Heart right ventricle (tissue), 16 donors: Measurements from ENCODE around the gene RSPH9. TPM values are rescaled to one million over a fixed set of nuclear protein-coding genes. Genes with fewer than 3 reads are reported as not detected.
"Not testable (repeated sequence)": the region's sequence is repeated elsewhere in the genome, so short reads cannot be mapped to it uniquely, and the experiment has no call there.

Experiments used
- ATAC-seq, 8 donors: fragments of 200-7000 bp; cut with Tn5 transposase; one replicate each; pipeline ENCODE4 v1.9.1; 2020; ENCODE audit warnings: mild to moderate bottlenecking in 8 of 8, moderate library complexity in 8 of 8, moderate number of reproducible peaks in 1 of 8
- DNase-seq, 2 donors: peaks; one replicate each; pipeline ENCODE4 v3.0.0-alpha.2; 2020
- H3K27ac ChIP-seq, 10 donors: fragments of 200-600 bp; sonication (generic) in 2 of 10; one replicate each; pipeline versions ENCODE4 v1.5.0 to v1.8.0; 2020 to 2022; ENCODE audit warnings: mild to moderate bottlenecking in 3 of 10
- H3K27me3 ChIP-seq, 7 donors: fragments of 200-600 bp; one replicate each; pipeline ENCODE4 v1.8.0; 2021 to 2022; ENCODE audit warnings: mild to moderate bottlenecking in 2 of 7
- H3K36me3 ChIP-seq, 9 donors: fragments of 200-600 bp; sonication (generic) in 1 of 9; one replicate each; pipeline versions ENCODE4 v1.5.0 to v1.8.0; 2020 to 2022; ENCODE audit warnings: mild to moderate bottlenecking in 2 of 9
- H3K4me1 ChIP-seq, 9 donors: fragments of 200-600 bp; sonication (generic) in 1 of 9; one replicate each; pipeline versions ENCODE4 v1.5.0 to v1.8.0; 2020 to 2022; ENCODE audit warnings: mild to moderate bottlenecking in 4 of 9
- H3K4me3 ChIP-seq, 10 donors: fragments of 200-600 bp; sonication (generic) in 2 of 10; one replicate each; pipeline versions ENCODE4 v1.5.0 to v1.8.0; 2020 to 2022; ENCODE audit warnings: mild to moderate bottlenecking in 7 of 10, moderate library complexity in 2 of 10
- H3K9me3 ChIP-seq, 11 donors: fragments of 200-600 bp in 10 of 11; sonication (generic) in 2 of 11; one replicate each; pipeline versions ENCODE4 v1.5.0 to v1.8.0; 2013 to 2022; ENCODE audit warnings: mild to moderate bottlenecking in 2 of 11, control low read depth in 1 of 11, moderate library complexity in 1 of 11
- WGBS, 2 donors: extraction: QIAGEN DNeasy Blood & Tissue Kit; methylation state at CpG; one replicate each; pipeline ENCODE4 v1.1.7; 2013; ENCODE audit warnings: inconsistent platforms in 1 of 2; 5-methylcytosine and 5-hydroxymethylcytosine counted together
- intact Hi-C, 10 donors: fragments of 100-400 bp; cut with DNase I; formaldehyde crosslinking; loops; one replicate each; pipeline versions ENCODE4 v1.11.1 to v1.14.2; 2022
- polyA plus RNA-seq, 2 donors: library from polyadenylated mRNA; stranded (reverse); fragments of 200-250 nt; gene quantifications; one replicate each; pipeline ENCODE4 v1.2.3, GENCODE V29; 2013
- total RNA-seq, 10 donors: library from RNA; stranded (reverse); fragmentation: NEBNext Ultra II Directional in 3 of 10; extraction: Animal tissue kit (Norgen Biotek cat#: 25700) in 3 of 10; gene quantifications; one replicate each; pipeline versions ENCODE4 v1.2.1 to v1.2.4, GENCODE V29; 2021 to 2023
- TF ChIP-seq, protein P1 (sequence below), 9 donors: fragments of 200-600 bp; sonication (generic) in 2 of 9; IDR thresholded peaks; one replicate each; pipeline versions ENCODE4 v1.5.0 to v1.8.0; 2021 to 2022; ENCODE audit warnings: antibody characterized with exemption in 9 of 9, mild to moderate bottlenecking in 5 of 9, moderate library complexity in 1 of 9
- donor health status: Arrhythmogenic right ventricular cardiomyopathy.
- donor health status: ischemic (EF 13 %, LVEDD 7.1; RV severe dilation, severe dysfunction).
- donor health status: healthy with polysubstance abuse.
- donor health status: DM: no; HTN: yes; CAD: no.
- donor health status: DM: no; HTN: no; CAD: no.
- donor health status: ischemic (EF 25% LVEDD 6.9; RV normal size, moderate dysfunction).
- donor health status: ischemic (EF 25% LVEDD 5.7; RV mildly dilated, moderate dysfunction).
- donor health status: healthy.
- donor health status: DM: yes; HTN: yes; CAD: no.
- donor health status: Ischemic cardiomyopathy.
- donor health status: ischemic (EF 35%, LVEDD 5.7; RV mildly dilated, moderate dysfunction).
- donor health status: nonischemic (EF 11% LVEDD 7.7; RV severe dilation, severe dysfunction).
- donor health status: DM: yes; HTN: yes; CAD: no.
- donor health status: PGD.
- donor health status: ischemic (EF 29% LVEDD 5.4; RV normal size, mild dysfunction).
- donor health status: nonischemic (EF 23%, LVEDD 6.1; RV moderate dilation, normal function).

The RSPH9 gene
- total and polyA plus RNA-seq, 12 donors: 0.09 to 0.45 (median 0.13) TPM; not detected in 5

DNA sequence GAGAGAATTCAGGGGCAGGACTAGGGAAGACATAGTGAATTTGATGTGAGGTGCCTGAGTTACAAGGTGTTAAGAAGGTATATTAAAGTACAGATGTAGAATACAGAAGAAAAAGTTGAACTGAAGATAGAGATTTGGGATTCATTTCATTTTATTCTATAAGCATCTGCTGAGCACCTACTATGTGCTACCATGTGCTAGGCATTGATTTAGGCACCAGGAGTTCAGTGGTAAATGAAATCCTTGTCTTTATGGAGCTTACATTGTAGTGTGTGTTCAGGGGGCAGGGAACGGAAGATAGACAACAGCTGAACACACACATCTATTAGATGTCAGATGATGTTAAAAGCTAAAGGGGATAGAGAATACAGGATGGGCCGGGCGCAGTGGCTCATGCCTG lies 2.8 kb downstream of the RSPH9 start:
- ATAC-seq (no peak), DNase-seq (no peak)
- Histone ChIP-seq H3K4me3 (no peak overlapping the region), H3K36me3 (peaks cover 0 to 10% (median 0%) of the 10 kb centered on the region in 9 donors), H3K4me1 (peaks cover 0 to 15% (median 12%) of the 10 kb centered on the region in 9 donors), H3K9me3 (no peaks in the 10 kb centered on the region), H3K27ac (no peak overlapping the region), H3K27me3 (no peaks in the 10 kb centered on the region)
- intact Hi-C loops: no loop called here
- 88 to 100% methylated on average over 3 of the region's 3 CpGs for WGBS, 2 donors
- TF ChIP-seq, protein P1, sequence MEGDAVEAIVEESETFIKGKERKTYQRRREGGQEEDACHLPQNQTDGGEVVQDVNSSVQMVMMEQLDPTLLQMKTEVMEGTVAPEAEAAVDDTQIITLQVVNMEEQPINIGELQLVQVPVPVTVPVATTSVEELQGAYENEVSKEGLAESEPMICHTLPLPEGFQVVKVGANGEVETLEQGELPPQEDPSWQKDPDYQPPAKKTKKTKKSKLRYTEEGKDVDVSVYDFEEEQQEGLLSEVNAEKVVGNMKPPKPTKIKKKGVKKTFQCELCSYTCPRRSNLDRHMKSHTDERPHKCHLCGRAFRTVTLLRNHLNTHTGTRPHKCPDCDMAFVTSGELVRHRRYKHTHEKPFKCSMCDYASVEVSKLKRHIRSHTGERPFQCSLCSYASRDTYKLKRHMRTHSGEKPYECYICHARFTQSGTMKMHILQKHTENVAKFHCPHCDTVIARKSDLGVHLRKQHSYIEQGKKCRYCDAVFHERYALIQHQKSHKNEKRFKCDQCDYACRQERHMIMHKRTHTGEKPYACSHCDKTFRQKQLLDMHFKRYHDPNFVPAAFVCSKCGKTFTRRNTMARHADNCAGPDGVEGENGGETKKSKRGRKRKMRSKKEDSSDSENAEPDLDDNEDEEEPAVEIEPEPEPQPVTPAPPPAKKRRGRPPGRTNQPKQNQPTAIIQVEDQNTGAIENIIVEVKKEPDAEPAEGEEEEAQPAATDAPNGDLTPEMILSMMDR (IDR thresholded peaks at IDR 0.05): no peak

DNA sequence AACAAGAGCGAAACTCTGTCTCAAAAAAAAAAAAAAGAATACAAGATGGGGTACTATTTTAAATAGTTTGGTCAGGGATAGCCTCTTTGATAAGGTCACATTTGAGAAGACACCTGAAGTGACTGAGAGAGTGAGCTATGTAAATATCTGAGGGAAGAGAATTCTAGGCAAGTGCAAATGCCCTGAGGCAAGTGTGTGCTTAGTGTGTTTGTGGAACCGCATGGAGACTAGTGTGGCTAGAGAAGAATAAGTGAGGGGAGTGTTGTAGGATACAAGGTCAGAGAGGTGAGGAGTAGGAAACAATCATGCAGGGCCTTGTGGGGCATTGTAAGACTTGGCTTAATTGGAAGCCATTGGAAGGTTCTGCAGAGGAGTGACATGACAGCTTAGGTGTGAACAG lies 3.4 kb downstream of the RSPH9 start:
- DNase-seq: no peak
- Histone ChIP-seq H3K4me3 (no peak overlapping the region), H3K27me3 (no peaks in the 10 kb centered on the region), H3K9me3 (no peaks in the 10 kb centered on the region), H3K36me3 (peaks cover 0 to 3% (median 0%) of the 10 kb centered on the region in 9 donors), H3K27ac (no peak overlapping the region), H3K4me1 (peaks cover 0 to 15% (median 12%) of the 10 kb centered on the region in 9 donors)
- 95 to 97% methylated on average over 2 of the region's 2 CpGs for WGBS, 2 donors
- intact Hi-C loops: no loop called here
- TF ChIP-seq, protein P1 (IDR thresholded peaks at IDR 0.05): no peak
- ATAC-seq: no peak

DNA sequence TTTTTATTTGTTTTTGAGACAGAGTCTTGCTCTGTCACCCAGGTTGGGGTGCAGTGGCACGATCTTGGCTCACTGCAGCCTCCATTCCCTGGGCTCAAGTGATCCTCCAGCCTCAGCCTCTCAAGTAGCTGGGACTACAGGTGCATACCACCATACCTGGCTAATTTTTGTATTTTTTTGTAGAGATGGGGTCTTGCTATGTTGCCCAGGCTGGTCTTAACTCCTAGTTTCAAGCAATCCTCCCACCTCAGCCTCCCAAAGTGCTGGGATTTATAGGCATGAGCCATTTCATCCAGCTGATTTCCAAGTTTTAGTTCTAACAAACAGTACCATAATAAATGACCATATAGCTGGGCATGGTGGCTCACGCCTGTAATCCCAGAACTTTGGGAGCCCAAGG lies 8.0 kb downstream of the RSPH9 start:
- intact Hi-C loops, H3K4me3 ChIP-seq, DNase-seq, H3K4me1 ChIP-seq, ATAC-seq, H3K36me3 ChIP-seq, H3K27me3 ChIP-seq, H3K9me3 ChIP-seq: not testable (repeated sequence)
- peak overlapping the region in 5 of 10 donors; percentile 45 to 68 (median 56) for H3K27ac ChIP-seq
- 96 to 100% methylated on average over 2 of the region's 2 CpGs for WGBS, 2 donors

DNA sequence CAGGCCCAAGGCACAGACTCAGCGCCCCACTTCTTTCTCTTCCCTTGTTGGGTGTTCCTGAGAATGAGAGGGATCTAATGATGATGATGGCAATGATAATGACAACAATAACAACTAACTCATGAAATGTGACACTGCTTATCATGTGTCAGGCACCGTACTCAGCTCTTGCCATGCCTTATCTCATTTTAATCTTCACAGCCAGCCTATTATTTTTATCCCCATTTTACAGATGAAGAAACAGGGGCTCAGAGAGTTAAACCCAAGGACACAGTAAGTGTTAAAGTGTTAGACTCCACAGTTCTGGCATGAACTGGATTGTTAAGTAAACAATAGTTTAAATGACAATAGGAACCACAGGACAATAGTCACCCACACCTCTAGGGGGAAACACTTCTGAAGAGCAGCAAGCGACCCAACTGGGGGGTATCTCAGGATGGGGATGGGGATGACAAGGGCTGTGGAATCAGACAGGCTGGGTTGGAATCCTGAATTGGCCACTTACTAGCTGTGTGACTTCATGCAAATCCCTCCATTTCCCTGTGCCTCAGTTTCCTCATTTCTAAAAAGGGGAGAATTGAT lies 12.5 kb downstream of the RSPH9 start:
- H3K36me3 ChIP-seq: peaks cover 0 to 7% (median 0%) of the 10 kb centered on the region in 9 donors
- no peak overlapping the region for H3K27ac ChIP-seq
- no peak for ATAC-seq
- H3K9me3 ChIP-seq: peaks cover 0 to 8% (median 0%) of the 10 kb centered on the region in 11 donors
- peaks cover 0 to 3% (median 0%) of the 10 kb centered on the region in 9 donors for H3K4me1 ChIP-seq
- WGBS, 2 donors: 80 to 87% methylated on average over 3 of the region's 3 CpGs
- H3K27me3 ChIP-seq: no peaks in the 10 kb centered on the region
- DNase-seq: no peak
- H3K4me3 ChIP-seq: no peak overlapping the region
- intact Hi-C loops: no loop called here
- TF ChIP-seq, protein P1 (IDR thresholded peaks at IDR 0.05): no peak

DNA sequence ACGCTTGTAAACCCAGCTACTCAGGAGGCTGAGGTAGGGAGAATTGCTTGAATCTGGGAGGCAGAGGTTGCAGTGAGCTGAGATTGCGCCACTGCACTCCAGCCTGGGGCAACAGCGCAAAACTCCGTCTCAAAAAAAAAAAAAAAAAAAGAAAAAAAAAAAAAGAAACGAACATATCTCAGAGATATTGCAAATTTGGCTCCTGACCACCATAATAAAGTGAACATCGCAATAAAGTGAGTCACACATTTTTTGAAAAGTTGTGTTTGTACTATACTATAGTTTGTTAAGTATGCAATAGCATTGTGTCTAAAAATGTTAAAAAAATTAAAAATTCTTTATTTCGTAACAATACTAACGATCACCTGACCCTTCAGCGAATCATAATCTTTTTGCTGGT lies 13.3 kb downstream of the RSPH9 start:
- H3K27ac ChIP-seq: no peak overlapping the region
- TF ChIP-seq, protein P1 (IDR thresholded peaks at IDR 0.05): no peak
- H3K4me3 ChIP-seq: no peak overlapping the region
- ATAC-seq (no peak), DNase-seq (no peak)
- peaks cover 0 to 3% (median 0%) of the 10 kb centered on the region in 9 donors for H3K4me1 ChIP-seq
- intact Hi-C loops: no loop called here
- H3K27me3 ChIP-seq: no peaks in the 10 kb centered on the region
- peaks cover 0 to 7% (median 0%) of the 10 kb centered on the region in 9 donors for H3K36me3 ChIP-seq
- 94 to 100% methylated on average over 9 of the region's 9 CpGs for WGBS, 2 donors
- peaks cover 0 to 8% (median 0%) of the 10 kb centered on the region in 11 donors for H3K9me3 ChIP-seq

DNA sequence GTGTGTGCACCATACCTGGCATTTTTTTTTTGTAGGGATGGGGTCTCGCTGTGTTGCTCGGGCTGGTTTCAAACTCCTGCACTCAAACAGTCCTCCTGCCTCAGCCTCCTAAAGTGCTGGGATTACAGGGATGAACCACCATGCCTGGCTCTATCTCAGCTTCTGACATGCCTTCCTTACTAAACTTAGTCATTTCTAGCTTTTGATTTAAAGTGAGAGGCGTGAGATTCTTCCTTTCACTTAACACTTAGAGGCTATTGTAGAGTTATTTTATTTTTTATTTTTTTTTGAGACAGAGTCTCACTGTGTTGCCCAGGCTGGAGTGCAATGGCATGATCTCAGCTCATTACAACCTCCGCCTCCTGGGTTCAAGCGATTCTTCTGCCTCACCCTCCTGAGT lies 18.1 kb downstream of the RSPH9 start:
- H3K36me3 ChIP-seq, H3K27ac ChIP-seq, DNase-seq, H3K4me3 ChIP-seq, H3K27me3 ChIP-seq, ATAC-seq, H3K9me3 ChIP-seq: not testable (repeated sequence)
- 90 to 98% methylated on average over 5 of the region's 5 CpGs for whole genome bisulfite sequencing, 2 donors
- peaks cover 2 to 12% (median 11%) of the 10 kb centered on the region in 9 donors for H3K4me1 ChIP-seq
- intact Hi-C loops: loop anchor here in 2 of 10 donors (10.0 kb wide), 2 partner anchors 172 to 292 kb away; no protein-coding TSS in a partner anchor
